T-helper 2 cell treated with Interferon-gamma antibody and Interleukin-4, amounts not matched to agents 5 μg/mL and 100 μg/mL, for 36 hours (primary cell): ENCODE data around the gene CDC27.
"Not testable (repeated sequence)": the region's sequence is repeated elsewhere in the genome, so short reads cannot be mapped to it uniquely, and the experiment has no call there.

Experiments
- DNase-seq: peaks from one replicate; pipeline ENCODE4 v3.0.0; 2021; ENCODE audit warnings: low spot score
- H3K27ac Mint-ChIP-seq: one replicate; pipeline ENCODE4 v1.8.0; 2021; ENCODE audit warnings: mild to moderate bottlenecking, mixed read lengths
- H3K27me3 Mint-ChIP-seq: one replicate; pipeline ENCODE4 v1.8.0; 2021; ENCODE audit warnings: low read depth, mixed read lengths
- H3K36me3 Mint-ChIP-seq: one replicate; pipeline ENCODE4 v1.8.0; 2021; ENCODE audit warnings: low read depth, mixed read lengths
- H3K4me1 Mint-ChIP-seq: one replicate; pipeline ENCODE4 v1.8.0; 2021; ENCODE audit warnings: low read depth, mixed read lengths
- H3K4me3 Mint-ChIP-seq: one replicate; pipeline ENCODE4 v1.8.0; 2022; ENCODE audit warnings: mild to moderate bottlenecking, moderate library complexity, mixed read lengths
- H3K9me3 Mint-ChIP-seq: one replicate; pipeline ENCODE4 v1.8.0; 2021; ENCODE audit warnings: mixed read lengths

The CDC27 gene

DNA sequence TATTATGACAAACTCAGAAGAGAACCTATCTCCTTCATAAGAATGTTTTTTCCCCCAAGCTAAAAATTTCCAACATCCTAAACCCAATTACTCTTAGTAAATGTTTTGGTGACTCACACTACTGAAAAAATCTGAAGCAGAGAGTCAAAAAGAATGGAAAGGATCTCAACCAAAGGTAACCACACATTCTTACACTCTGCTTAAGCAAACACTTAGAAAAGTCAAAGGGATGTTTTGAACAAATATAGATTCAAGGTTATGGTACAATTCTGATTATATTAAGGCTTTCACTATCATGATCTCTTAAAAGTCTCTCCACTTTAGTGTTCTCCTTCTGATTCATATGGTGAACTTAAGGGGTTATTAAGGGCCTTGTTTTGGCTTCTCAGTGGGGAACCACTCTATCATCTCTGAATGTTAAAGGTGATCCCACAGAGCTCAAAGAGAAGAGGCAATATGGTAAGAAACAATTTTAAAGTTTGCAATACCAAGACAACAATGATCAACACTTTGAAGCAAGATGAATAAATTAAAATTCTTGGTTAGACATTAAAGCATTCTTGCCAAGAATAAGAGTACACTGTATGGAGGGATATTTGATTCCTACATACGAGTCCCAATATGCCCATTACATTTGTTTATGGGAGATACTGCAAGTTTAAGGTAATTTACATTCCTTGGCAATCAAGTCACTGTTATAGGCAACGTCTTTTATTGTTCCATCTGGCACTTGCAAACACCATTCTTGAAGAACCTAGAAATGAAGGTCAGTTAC lies 69.2 kb downstream of the CDC27 start:
- no peaks in the 10 kb centered on the region for H3K4me1 Mint-ChIP-seq
- DNase-seq: no peak
- H3K9me3 Mint-ChIP-seq: no peaks in the 10 kb centered on the region
- H3K4me3 Mint-ChIP-seq: no peak overlapping the region
- no peak overlapping the region for H3K27ac Mint-ChIP-seq
- H3K27me3 Mint-ChIP-seq: no peaks in the 10 kb centered on the region
- H3K36me3 Mint-ChIP-seq: peaks cover 30% of the 10 kb centered on the region

DNA sequence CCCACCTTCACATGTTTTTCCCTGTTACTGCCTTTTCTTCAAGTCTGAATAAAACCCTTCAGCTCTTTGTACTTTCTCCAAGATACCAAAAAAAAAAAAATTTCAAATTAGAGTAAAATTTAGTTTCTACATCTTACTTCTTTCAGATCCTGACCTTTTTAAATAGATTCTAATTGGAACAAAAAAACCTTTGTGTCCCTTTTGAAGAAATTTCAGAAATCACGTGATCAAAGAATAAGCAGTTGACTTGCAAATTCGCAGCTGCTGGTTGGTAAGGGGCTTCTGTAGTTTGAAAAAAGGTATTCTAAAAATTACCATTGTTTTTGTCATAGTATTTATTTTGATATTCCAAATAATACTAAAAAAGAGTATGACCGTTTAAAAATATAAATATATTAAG lies 71.7 kb downstream of the CDC27 start:
- no peaks in the 10 kb centered on the region for H3K9me3 Mint-ChIP-seq
- no peaks in the 10 kb centered on the region for H3K4me1 Mint-ChIP-seq
- peaks cover 27% of the 10 kb centered on the region for H3K36me3 Mint-ChIP-seq
- no peaks in the 10 kb centered on the region for H3K27me3 Mint-ChIP-seq
- no peak for DNase-seq
- no peak overlapping the region for H3K27ac Mint-ChIP-seq
- H3K4me3 Mint-ChIP-seq: no peak overlapping the region

DNA sequence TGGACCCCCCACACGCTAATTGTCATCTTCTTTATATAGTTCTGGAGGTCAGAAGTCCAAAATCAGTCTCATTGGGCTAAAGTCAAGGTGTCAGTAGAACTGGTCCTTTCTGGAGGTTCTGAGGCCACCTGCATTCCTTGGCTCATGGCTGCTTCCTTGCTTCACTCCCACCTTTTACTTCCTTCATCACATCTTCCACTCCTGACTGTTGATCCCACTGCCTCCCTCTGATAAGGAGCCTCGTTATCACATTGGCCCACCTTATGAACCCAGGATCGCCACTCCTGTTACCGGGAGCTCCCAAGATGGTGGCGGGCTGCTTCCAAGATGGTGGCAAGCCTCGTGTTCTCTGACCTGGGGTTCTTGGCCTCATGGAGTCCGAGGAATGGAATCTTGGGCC lies 83.0 kb downstream of the CDC27 start:
- H3K4me1 Mint-ChIP-seq: no peaks in the 10 kb centered on the region
- no peak overlapping the region for H3K4me3 Mint-ChIP-seq
- no peak overlapping the region for H3K27ac Mint-ChIP-seq
- peaks cover 8% of the 10 kb centered on the region for H3K27me3 Mint-ChIP-seq
- H3K9me3 Mint-ChIP-seq: no peaks in the 10 kb centered on the region
- DNase-seq: no peak
- H3K36me3 Mint-ChIP-seq: no peaks in the 10 kb centered on the region

DNA sequence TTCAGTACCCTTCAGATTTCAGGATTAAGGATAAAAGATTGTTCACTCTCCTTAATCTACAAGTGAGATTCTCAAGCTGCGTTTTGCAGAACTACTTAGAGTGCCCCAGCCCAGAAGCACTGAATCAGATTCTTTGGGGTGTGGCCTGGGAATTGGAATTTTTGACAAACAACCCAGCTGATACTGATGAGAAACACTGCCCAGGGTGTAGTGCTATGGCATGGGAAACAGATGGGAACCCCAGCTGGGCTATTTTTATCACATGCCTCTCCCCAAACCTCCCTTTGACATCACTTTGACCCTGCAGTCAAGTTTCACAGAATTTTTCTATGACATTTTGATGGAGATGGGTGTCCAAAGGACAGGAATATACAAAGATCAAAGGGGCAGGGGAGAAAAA lies 83.8 kb downstream of the CDC27 start:
- H3K9me3 Mint-ChIP-seq, H3K36me3 Mint-ChIP-seq, H3K27me3 Mint-ChIP-seq, H3K27ac Mint-ChIP-seq, DNase-seq, H3K4me3 Mint-ChIP-seq, H3K4me1 Mint-ChIP-seq: not testable (repeated sequence)

DNA sequence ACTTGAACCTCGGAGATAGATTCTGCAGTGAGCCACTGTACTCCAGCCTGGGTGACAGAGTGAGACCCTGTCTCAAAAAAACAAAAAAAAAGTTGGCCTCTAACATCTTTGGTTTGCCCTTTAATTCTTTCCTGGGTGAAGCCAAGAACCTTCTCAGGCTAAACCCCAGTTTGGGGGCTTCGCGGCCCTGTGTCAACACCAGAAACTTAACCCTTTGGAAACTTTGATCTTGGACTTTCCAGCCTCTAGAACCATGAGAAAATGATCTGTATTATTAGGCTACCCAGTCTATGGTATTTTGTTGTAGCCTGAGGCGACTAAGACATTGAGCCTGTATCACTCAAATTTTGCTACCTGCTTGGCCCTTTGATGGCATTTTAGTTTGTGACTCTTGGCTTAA lies 86.2 kb downstream of the CDC27 start:
- Mint-ChIP-seq H3K9me3 (no peaks in the 10 kb centered on the region), H3K27me3 (peaks cover 5% of the 10 kb centered on the region), H3K4me3 (no peak overlapping the region), H3K27ac (no peak overlapping the region), H3K36me3 (peaks cover 2% of the 10 kb centered on the region), H3K4me1 (peaks cover 8% of the 10 kb centered on the region)
- no peak for DNase-seq

DNA sequence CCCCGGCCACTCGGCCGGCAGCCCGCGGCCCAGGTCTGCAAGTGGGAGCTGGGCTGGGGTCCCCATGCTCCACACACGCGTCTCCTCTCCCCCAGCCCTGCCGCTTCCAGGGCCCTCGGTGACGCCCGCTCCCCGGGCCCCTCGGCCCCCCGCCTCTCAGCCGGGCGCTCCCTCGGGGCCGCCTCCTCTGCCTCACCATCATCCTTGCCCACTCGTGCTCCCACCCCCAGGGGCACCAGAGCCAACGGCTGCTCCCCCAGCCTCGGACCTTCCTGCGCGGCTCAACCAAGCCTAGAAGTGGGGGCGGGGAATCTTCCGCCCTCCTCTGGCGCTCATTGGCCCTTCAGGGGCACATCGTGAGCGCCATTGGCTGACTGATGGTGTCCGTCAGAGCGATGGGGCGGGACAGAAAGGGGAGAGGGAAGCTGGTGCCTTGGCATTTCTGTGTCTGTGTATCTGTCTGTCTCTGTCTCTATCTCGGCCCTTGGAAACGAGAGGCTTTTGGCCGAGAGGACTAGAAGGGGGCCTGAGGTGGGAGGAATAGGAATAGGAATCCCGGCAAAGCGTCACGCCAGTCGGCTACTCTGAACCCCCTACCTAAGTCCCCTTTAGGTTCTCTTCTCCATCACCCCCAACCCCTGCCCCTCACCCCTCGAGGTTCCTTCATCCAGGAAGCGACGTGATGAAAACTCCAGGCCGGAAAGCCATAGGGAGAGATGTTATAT lies 88.9 kb downstream of the CDC27 start:
- Mint-ChIP-seq H3K4me1 (peaks cover 13% of the 10 kb centered on the region), H3K36me3 (peaks cover 4% of the 10 kb centered on the region), H3K9me3 (no peaks in the 10 kb centered on the region), H3K4me3 (peak overlapping the region; percentile 100), H3K27ac (peak overlapping the region; percentile 100), H3K27me3 (peaks cover 1% of the 10 kb centered on the region)
- peak; percentile 87 for DNase-seq

DNA sequence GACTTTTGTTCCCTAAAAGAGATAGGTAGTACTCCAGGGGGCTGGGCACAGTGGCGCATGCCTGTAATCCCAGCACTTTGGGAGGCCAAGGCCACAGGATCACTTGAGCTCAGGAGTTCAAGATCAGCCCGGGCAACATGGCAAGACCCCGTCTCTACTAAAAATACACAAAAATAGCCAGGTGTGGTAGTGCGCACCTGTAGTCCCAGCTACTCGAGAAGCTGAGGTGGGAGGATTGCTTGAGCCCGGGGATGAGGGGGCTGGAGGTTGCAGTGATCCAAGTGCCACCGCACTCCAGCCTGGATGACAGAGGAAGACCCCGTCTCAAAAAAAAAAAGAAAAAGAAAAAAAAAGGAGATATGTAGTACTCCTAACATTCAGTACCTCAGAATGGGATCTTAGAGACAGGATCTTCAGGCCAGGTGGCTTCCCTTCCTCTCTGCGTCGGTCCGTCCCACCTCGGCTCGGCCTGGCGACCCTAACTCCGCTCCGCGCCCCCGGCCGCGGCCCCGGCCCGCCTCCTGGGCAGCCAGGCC lies 89.6 kb downstream of the CDC27 start:
- DNase-seq: no peak
- Mint-ChIP-seq H3K36me3 (peaks cover 4% of the 10 kb centered on the region), H3K27me3 (no peaks in the 10 kb centered on the region), H3K4me1 (peaks cover 13% of the 10 kb centered on the region), H3K9me3 (no peaks in the 10 kb centered on the region), H3K4me3 (peak overlapping the region; percentile 82), H3K27ac (peak overlapping the region; percentile 83)

DNA sequence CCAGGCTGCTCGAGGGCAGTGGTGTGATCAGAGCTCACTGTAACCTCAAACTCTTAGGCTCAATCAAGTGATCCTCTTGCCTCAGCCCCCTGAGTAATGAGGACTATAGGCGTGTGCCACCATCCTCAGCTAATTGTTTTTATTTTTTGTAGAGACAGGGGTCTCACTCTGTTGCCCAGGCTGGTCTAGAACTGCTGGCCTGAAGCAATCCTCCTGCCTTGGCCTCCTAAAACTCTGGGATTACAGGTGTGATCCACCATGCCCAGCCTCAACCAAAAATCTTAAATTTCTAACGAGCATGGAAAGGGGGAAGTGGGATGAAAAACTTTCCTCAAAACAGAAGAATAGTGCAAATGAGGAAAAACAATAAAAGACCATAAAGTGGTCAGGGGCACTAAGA lies 92.8 kb downstream of the CDC27 start:
- DNase-seq: no peak
- peaks cover 19% of the 10 kb centered on the region for H3K36me3 Mint-ChIP-seq
- no peak overlapping the region for H3K4me3 Mint-ChIP-seq
- H3K9me3 Mint-ChIP-seq: no peaks in the 10 kb centered on the region
- H3K27me3 Mint-ChIP-seq: no peaks in the 10 kb centered on the region
- no peak overlapping the region for H3K27ac Mint-ChIP-seq
- H3K4me1 Mint-ChIP-seq: peaks cover 13% of the 10 kb centered on the region

DNA sequence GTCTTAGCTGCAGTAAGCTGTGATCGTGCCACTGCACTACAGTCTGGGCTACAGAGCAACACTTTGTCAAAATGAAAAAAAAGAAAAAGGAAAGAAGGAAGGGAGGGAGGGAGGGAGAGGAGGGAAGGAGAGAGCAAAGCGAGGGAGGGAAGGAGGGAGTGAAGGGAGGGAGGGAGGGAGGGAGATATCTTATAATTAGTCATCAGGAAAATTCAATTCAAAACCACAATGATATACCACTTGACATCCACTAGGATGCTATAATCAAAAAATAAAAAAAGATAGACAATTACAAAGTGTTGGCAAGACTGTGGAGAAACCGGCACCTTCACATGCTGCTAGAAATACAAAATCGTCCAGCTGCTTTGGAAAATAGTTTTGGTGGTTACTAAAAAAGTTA lies 93.8 kb downstream of the CDC27 start:
- no peak overlapping the region for H3K4me3 Mint-ChIP-seq
- H3K9me3 Mint-ChIP-seq: no peaks in the 10 kb centered on the region
- no peaks in the 10 kb centered on the region for H3K27me3 Mint-ChIP-seq
- peaks cover 13% of the 10 kb centered on the region for H3K4me1 Mint-ChIP-seq
- peaks cover 22% of the 10 kb centered on the region for H3K36me3 Mint-ChIP-seq
- H3K27ac Mint-ChIP-seq: peak overlapping the region; percentile 67
- DNase-seq: no peak

DNA sequence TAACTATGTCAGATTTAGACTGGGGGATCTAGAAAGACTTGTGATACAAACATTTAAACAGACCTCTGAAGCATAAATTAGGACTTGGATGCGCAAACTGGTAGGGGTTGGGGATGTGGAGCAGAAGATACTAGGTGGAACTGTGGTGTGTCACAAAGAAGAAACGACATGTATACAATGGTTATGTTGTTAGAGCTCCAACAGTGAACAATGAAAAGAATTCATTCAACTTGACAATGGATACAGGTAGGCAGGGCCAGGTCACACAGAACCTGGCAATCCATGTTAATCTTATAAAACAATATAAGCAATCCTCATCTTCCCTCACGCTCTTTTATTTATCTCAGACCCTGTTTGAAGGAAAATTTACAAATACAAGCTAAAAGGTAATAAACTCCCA lies 102.0 kb downstream of the CDC27 start:
- H3K27me3 Mint-ChIP-seq: no peaks in the 10 kb centered on the region
- DNase-seq: no peak

DNA sequence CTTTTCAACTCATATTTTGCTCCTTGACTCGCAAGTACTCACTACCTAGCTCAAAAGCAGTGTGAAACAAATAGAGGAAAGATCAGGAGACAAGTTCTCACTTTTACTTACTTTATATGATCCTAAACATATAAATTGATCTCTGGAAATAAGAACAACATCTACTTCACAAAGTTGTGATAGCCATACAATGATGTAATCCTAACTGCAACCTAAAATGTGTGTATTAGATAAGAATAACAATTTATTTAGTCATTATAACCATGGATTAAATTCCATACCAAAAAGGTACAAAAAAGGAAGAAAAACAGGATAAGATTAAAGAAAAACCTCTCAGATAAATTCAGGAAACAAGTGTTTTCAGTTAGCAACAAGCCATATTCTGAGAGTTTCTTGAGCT lies 103.4 kb downstream of the CDC27 start:
- Mint-ChIP-seq H3K4me3 (no peak overlapping the region), H3K36me3 (peaks cover 5% of the 10 kb centered on the region), H3K4me1 (peaks cover 6% of the 10 kb centered on the region), H3K27me3 (no peaks in the 10 kb centered on the region), H3K9me3 (no peaks in the 10 kb centered on the region), H3K27ac (no peak overlapping the region)
- no peak for DNase-seq

More for the DNA sequence above, 102.0 kb downstream of the CDC27 start:
- H3K4me1 Mint-ChIP-seq: peaks cover 6% of the 10 kb centered on the region
- no peak overlapping the region for H3K4me3 Mint-ChIP-seq
- peaks cover 10% of the 10 kb centered on the region for H3K36me3 Mint-ChIP-seq
- no peaks in the 10 kb centered on the region for H3K9me3 Mint-ChIP-seq
- H3K27ac Mint-ChIP-seq: no peak overlapping the region

DNA sequence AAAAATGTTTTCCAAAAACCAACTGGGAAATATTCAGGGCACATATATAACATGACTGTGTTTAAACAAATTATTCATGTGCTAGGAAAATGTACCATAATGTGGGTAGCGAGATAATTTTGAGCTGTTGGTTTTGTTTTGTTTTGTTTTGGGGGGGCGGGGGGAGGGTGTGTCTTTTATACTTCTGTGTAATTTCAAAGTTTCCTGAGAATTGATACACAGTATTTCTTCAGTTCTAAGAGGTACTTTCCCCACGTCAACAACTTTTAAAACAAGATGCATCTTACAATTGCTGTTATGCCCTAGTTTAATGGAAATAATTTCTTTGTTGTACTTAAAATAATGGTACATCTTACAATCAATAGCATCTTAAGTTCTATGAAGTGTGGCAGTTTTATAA lies 110.3 kb downstream of the CDC27 start:
- no peaks in the 10 kb centered on the region for H3K9me3 Mint-ChIP-seq
- H3K36me3 Mint-ChIP-seq: peaks cover 12% of the 10 kb centered on the region
- no peaks in the 10 kb centered on the region for H3K27me3 Mint-ChIP-seq
- no peak for DNase-seq
- H3K27ac Mint-ChIP-seq: no peak overlapping the region
- H3K4me3 Mint-ChIP-seq: no peak overlapping the region
- H3K4me1 Mint-ChIP-seq: peaks cover 7% of the 10 kb centered on the region

DNA sequence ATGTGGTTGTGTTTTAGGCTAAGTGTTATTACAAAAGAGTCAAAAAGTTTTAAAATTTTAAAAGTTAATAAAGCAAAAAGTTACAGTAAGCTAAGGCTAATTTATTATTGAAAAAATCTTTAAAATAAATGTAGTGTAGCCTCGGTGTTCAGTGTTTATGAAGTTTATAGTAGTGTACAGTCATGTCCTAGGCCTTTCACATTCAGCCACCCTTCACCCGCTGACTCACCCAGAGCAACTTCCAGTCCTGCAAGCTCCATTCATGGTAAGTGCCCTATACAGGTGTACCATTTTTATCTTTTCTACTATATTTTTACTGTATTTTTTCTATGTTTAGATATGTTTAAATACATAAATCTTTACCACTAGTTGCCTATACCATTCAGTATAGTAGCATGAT lies 111.5 kb downstream of the CDC27 start:
- no peak for DNase-seq
- H3K4me3 Mint-ChIP-seq: no peak overlapping the region
- peaks cover 17% of the 10 kb centered on the region for H3K36me3 Mint-ChIP-seq
- no peak overlapping the region for H3K27ac Mint-ChIP-seq
- H3K4me1 Mint-ChIP-seq: peaks cover 11% of the 10 kb centered on the region
- no peaks in the 10 kb centered on the region for H3K9me3 Mint-ChIP-seq
- H3K27me3 Mint-ChIP-seq: no peaks in the 10 kb centered on the region

DNA sequence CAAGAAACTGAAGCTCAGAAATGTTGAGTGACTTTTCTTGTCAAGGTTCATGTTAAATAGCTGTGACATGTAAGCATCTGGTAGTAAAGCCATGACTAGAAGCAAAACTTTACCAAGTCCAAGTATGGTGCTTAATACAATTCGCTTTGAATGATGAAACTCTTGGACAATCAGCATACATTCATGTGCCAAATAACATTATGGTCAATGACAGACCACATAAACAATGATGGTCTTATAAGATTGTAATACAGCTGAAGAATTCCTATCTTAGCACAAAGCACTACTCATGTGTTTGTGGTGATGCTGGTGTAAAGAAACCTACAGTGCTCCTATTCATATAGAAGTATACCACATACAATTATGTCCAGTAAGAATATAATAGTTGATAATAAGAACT lies 112.9 kb downstream of the CDC27 start:
- peaks cover 14% of the 10 kb centered on the region for H3K4me1 Mint-ChIP-seq
- peaks cover 15% of the 10 kb centered on the region for H3K36me3 Mint-ChIP-seq
- DNase-seq: no peak
- H3K9me3 Mint-ChIP-seq: no peaks in the 10 kb centered on the region
- no peaks in the 10 kb centered on the region for H3K27me3 Mint-ChIP-seq
- no peak overlapping the region for H3K27ac Mint-ChIP-seq
- H3K4me3 Mint-ChIP-seq: no peak overlapping the region
